ENCODE data around the gene MYF5. TPM values are rescaled to one million over a fixed set of nuclear protein-coding genes. Genes with fewer than 3 reads are reported as not detected.

The MYF5 gene
- total RNA-seq, 1 donor from 2014 or later: not detected

DNA sequence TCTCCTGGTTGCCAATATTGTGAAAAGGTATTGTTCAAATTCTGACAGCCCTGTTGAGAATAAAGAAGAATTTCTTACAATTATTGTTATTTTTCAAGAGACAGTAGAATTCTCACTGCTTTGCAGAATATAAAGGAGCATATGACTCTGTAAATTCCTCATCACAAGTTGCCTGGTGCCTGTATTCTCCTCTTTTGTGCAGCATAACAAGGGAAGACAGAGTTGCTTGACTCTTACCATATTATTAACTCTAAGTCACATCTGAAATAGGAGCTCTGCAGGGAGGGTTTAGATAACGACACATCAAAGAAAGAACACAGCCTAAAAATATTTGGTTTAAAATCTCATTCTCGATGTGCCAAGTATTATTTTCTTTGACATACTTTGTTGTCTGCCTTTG, 31.1 kb downstream of the MYF5 start:
- Mint-ChIP-seq H3K9me3 (ENCODE audit: low read depth) (peaks cover 4% of the 10 kb centered on the region), H3K4me3 (ENCODE audit: low read depth) (no peak overlapping the region), H3K36me3 (ENCODE audit: insufficient read depth) (no peaks in the 10 kb centered on the region), H3K27me3 (no peaks in the 10 kb centered on the region), H3K27ac (no peak overlapping the region), H3K4me1 (ENCODE audit: low read depth) (no peaks in the 10 kb centered on the region)
- TF ChIP-seq, protein P1, sequence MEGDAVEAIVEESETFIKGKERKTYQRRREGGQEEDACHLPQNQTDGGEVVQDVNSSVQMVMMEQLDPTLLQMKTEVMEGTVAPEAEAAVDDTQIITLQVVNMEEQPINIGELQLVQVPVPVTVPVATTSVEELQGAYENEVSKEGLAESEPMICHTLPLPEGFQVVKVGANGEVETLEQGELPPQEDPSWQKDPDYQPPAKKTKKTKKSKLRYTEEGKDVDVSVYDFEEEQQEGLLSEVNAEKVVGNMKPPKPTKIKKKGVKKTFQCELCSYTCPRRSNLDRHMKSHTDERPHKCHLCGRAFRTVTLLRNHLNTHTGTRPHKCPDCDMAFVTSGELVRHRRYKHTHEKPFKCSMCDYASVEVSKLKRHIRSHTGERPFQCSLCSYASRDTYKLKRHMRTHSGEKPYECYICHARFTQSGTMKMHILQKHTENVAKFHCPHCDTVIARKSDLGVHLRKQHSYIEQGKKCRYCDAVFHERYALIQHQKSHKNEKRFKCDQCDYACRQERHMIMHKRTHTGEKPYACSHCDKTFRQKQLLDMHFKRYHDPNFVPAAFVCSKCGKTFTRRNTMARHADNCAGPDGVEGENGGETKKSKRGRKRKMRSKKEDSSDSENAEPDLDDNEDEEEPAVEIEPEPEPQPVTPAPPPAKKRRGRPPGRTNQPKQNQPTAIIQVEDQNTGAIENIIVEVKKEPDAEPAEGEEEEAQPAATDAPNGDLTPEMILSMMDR (IDR thresholded peaks at IDR 0.05; ENCODE audit: unreplicated experiment): no peak
- DNase-seq (ENCODE audit: low spot score, unreplicated experiment): no peak

GRCh38 chr12:80749456-80749855, 32.7 kb downstream of the MYF5 start:
- no peak overlapping the region for H3K27ac Mint-ChIP-seq
- no peaks in the 10 kb centered on the region for H3K36me3 Mint-ChIP-seq (ENCODE audit: insufficient read depth)
- TF ChIP-seq, protein P1 (IDR thresholded peaks at IDR 0.05; ENCODE audit: unreplicated experiment): no peak
- H3K4me1 Mint-ChIP-seq (ENCODE audit: low read depth): no peaks in the 10 kb centered on the region
- DNase-seq (ENCODE audit: low spot score, unreplicated experiment): no peak
- H3K27me3 Mint-ChIP-seq: no peaks in the 10 kb centered on the region
- H3K9me3 Mint-ChIP-seq (ENCODE audit: low read depth): peaks cover 4% of the 10 kb centered on the region
- H3K4me3 Mint-ChIP-seq (ENCODE audit: low read depth): no peak overlapping the region

DNA sequence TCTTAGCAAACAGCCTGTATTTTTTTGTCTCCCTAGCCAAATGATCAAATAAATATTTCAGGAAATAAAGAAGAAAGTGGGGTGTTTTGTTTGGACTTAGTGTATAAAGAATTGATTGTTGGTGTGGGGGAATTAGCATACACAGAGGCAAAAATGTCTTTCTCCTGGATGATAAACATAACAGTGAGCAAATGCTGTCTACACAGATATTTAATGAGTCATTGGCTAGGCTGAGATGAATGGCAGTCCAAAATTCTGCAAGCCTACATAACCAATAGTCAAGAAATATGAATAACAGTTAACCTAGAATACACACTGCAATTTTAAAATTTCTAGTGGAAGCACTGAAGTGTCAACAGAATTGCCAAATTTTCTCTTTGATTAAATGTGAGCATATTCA, 35.8 kb downstream of the MYF5 start:
- Mint-ChIP-seq H3K27me3 (no peaks in the 10 kb centered on the region), H3K4me1 (ENCODE audit: low read depth) (no peaks in the 10 kb centered on the region), H3K27ac (no peak overlapping the region), H3K9me3 (ENCODE audit: low read depth) (peaks cover 4% of the 10 kb centered on the region), H3K4me3 (ENCODE audit: low read depth) (no peak overlapping the region), H3K36me3 (ENCODE audit: insufficient read depth) (no peaks in the 10 kb centered on the region)
- no peak for DNase-seq (ENCODE audit: low spot score, unreplicated experiment)
- TF ChIP-seq, protein P1 (IDR thresholded peaks at IDR 0.05; ENCODE audit: unreplicated experiment): no peak

GRCh38 chr12:80754274-80754673, 37.6 kb downstream of the MYF5 start:
- no peaks in the 10 kb centered on the region for H3K27me3 Mint-ChIP-seq
- no peak overlapping the region for H3K27ac Mint-ChIP-seq
- H3K4me1 Mint-ChIP-seq (ENCODE audit: low read depth): no peaks in the 10 kb centered on the region
- H3K9me3 Mint-ChIP-seq (ENCODE audit: low read depth): peaks cover 4% of the 10 kb centered on the region
- no peak overlapping the region for H3K4me3 Mint-ChIP-seq (ENCODE audit: low read depth)
- no peaks in the 10 kb centered on the region for H3K36me3 Mint-ChIP-seq (ENCODE audit: insufficient read depth)
- DNase-seq (ENCODE audit: low spot score, unreplicated experiment): no peak
- TF ChIP-seq, protein P1 (IDR thresholded peaks at IDR 0.05; ENCODE audit: unreplicated experiment): no peak

DNA sequence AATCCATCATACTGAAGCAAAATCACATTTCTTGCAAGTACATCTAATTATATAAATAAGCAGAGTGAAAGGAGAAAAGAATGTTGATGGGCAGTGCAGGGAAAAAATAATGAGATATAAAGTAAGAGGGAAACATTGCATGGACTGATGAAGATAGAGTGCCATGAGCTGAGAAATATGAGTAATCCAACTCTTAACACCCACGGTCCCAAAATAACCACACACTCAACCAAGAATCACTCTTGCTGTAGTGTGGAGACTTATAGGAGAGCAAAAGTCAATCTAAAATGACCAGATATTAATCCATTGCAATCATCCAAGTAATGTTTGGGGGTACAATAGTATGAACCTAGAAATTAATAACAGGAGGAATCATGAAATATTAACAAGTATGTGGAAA, 40.2 kb downstream of the MYF5 start:
- Mint-ChIP-seq H3K36me3 (ENCODE audit: insufficient read depth) (no peaks in the 10 kb centered on the region), H3K27me3 (no peaks in the 10 kb centered on the region), H3K27ac (no peak overlapping the region), H3K9me3 (ENCODE audit: low read depth) (no peaks in the 10 kb centered on the region), H3K4me3 (ENCODE audit: low read depth) (no peak overlapping the region), H3K4me1 (ENCODE audit: low read depth) (peaks cover 3% of the 10 kb centered on the region)
- DNase-seq (ENCODE audit: low spot score, unreplicated experiment): no peak
- TF ChIP-seq, protein P1 (IDR thresholded peaks at IDR 0.05; ENCODE audit: unreplicated experiment): no peak

Data from progenitor cell of endocrine pancreas (in vitro differentiated cells).